ENCODE data around the gene JAKMIP2. TPM values are rescaled to one million over a fixed set of nuclear protein-coding genes. Genes with fewer than 3 reads are reported as not detected.

The JAKMIP2 gene
- total RNA-seq, 1 experiment from 2014 or later, result 6.4 TPM

GRCh38 chr5:147610798-147611197, 171.7 kb downstream of the JAKMIP2 start:
- Histone ChIP-seq H3K18ac (ENCODE audit: insufficient read length, low read depth, low read length) (no peak overlapping the region), H3K4me1 (ENCODE audit: insufficient read depth, low read length) (peaks cover 5% of the 10 kb centered on the region), H4K20me1 (ENCODE audit: control insufficient read depth, insufficient read depth, insufficient read length) (no peaks in the 10 kb centered on the region), H2BK15ac (ENCODE audit: low read depth, low read length) (no peak overlapping the region), H4K91ac (ENCODE audit: insufficient read length, low read depth, low read length) (no peak overlapping the region), H2BK120ac (ENCODE audit: low read depth, low read length, poor library complexity, severe bottlenecking) (no peak overlapping the region), H4K8ac (replicated peaks; ENCODE audit: insufficient read length, low read depth, low read length) (no peak overlapping the region), H3K79me1 (ENCODE audit: insufficient read depth, low read depth, low read length, poor library complexity, severe bottlenecking) (no peaks in the 10 kb centered on the region), H3K9ac (ENCODE audit: extremely low read depth, insufficient read length, low read length) (no peak overlapping the region), H3K4me2 (ENCODE audit: insufficient read depth, insufficient read length, low read length) (no peak overlapping the region), H3K79me2 (ENCODE audit: insufficient read depth, low read length) (no peaks in the 10 kb centered on the region; the same call in 1 of the 2 replicates), H2BK5ac (ENCODE audit: insufficient read length, low read length) (no peak overlapping the region), H3K23me2 (ENCODE audit: insufficient read length, low read depth, low read length, poor library complexity, severe bottlenecking) (no peaks in the 10 kb centered on the region), H3K23ac (ENCODE audit: insufficient read length, low read depth, low read length) (no peak overlapping the region), H3K14ac (ENCODE audit: insufficient read depth, low read length) (no peak overlapping the region), H4K5ac (ENCODE audit: insufficient read length, low read depth, low read length) (no peak overlapping the region), H3K9me3 (ENCODE audit: control insufficient read depth, low read depth, low read length) (no peaks in the 10 kb centered on the region), H2AFZ (ENCODE audit: low read length) (no peak overlapping the region), H3K27ac (ENCODE audit: insufficient read length, low read depth, low read length) (no peak overlapping the region), H2BK20ac (ENCODE audit: low read depth, low read length, poor library complexity, severe bottlenecking) (no peak overlapping the region), H2AK5ac (ENCODE audit: insufficient read length, low read length) (no peak overlapping the region), H2BK12ac (ENCODE audit: insufficient read length, low read depth, low read length) (no peak overlapping the region), H3K27me3 (ENCODE audit: insufficient read depth, low read length) (no peaks in the 10 kb centered on the region), H3K56ac (ENCODE audit: insufficient read length, low read depth, low read length) (no peak overlapping the region), H3T11ph (ENCODE audit: low read length) (no peak overlapping the region), H3K4ac (ENCODE audit: low read depth, low read length) (no peak overlapping the region)
- H3K4me1 Mint-ChIP-seq, result peaks cover 48 to 57% of the 10 kb centered on the region in 2 experiments
- peak overlapping the region in 1 of 3 experiments; percentile 38; a peak in 3 of 7 replicates for H3K27ac Mint-ChIP-seq
- peaks cover 4 to 13% of the 10 kb centered on the region in 2 experiments; a peak in 2 of 5 replicates for H3K9me3 Mint-ChIP-seq
- WGBS (ENCODE audit: extremely low coverage, insufficient read length, low lambda C conversion rate), result no CpG with 5 or more reads among the region's 3 CpGs
- DNase-seq, result no peak
- peaks cover 57 to 78% (median 60%) of the 10 kb centered on the region in 3 experiments for H3K36me3 Mint-ChIP-seq (ENCODE audit: insufficient read depth in 1 of 3, low read depth in 3 of 3)
- H3K27me3 Mint-ChIP-seq (ENCODE audit: low read depth), result no peaks in the 10 kb centered on the region
- no peak for TF ChIP-seq CTCF (conservative IDR thresholded peaks at IDR 0.05)
- H3K4me3 Mint-ChIP-seq, result no peak overlapping the region
